Left ventricle myocardium inferior (tissue), 1 donor: ENCODE measurements around the gene MCCC2. TPM values are rescaled to one million over a fixed set of nuclear protein-coding genes. Genes with fewer than 3 reads are reported as not detected.

Experiments
- DNase-seq: peaks from one replicate; pipeline ENCODE4 v3.0.0-alpha.2; 2020
- H3K27ac ChIP-seq: fragments of 200-600 bp; replicated peaks from 2 replicates; pipeline ENCODE4 v1.8.0; 2021
- H3K27me3 ChIP-seq: fragments of 200-600 bp; 2 replicates; pipeline ENCODE4 v1.8.0; 2021; ENCODE audit warnings: low read depth
- H3K36me3 ChIP-seq: fragments of 200-600 bp; 2 replicates; pipeline ENCODE4 v1.8.0; 2021
- H3K4me1 ChIP-seq: fragments of 200-600 bp; 2 replicates; pipeline ENCODE4 v1.8.0; 2021
- H3K4me3 ChIP-seq: fragments of 200-600 bp; 2 replicates; pipeline ENCODE4 v1.8.0; 2021; ENCODE audit warnings: mild to moderate bottlenecking, moderate library complexity
- H3K9me3 ChIP-seq: fragments of 200-600 bp; replicated peaks from 2 replicates; pipeline ENCODE4 v1.8.0; 2021
- CTCF ChIP-seq: fragments of 200-600 bp; IDR thresholded peaks from 2 replicates; pipeline ENCODE4 v1.8.0; 2021; ENCODE audit warnings: antibody characterized with exemption, mild to moderate bottlenecking, borderline replicate concordance
- intact Hi-C: fragments of 100-400 bp; cut with micrococcal nuclease; formaldehyde crosslinking; loops from one replicate; pipeline ENCODE4 v1.11.0; 2022
- total RNA-seq: library from RNA; stranded (reverse); fragmentation: NEBNext Ultra II Directional; extraction: Animal tissue kit (Norgen Biotek cat#: 25700); gene quantifications from one replicate; pipeline ENCODE4 v1.2.1, GENCODE V29; 2021
- donor health status: DM: no; HTN: yes; CAD: no; lungs with severe emphysema.

MCCC2 gene
- total RNA-seq, 1 donor from 2014 or later = 154 TPM

- H3K9me3 ChIP-seq = no peaks in the 10 kb centered on the region
- H3K4me3 ChIP-seq = no peak overlapping the region
- H3K27me3 ChIP-seq = peaks cover 14% of the 10 kb centered on the region
- peaks cover 7% of the 10 kb centered on the region for H3K4me1 ChIP-seq
- H3K27ac ChIP-seq = no peak overlapping the region
- H3K36me3 ChIP-seq = no peaks in the 10 kb centered on the region
- no peak for TF ChIP-seq CTCF
- intact Hi-C loops = no loop called here
- DNase-seq = no peak
These were observed 108.5 kb downstream of the MCCC2 start for GRCh38 chr5:71695595-71695994.

GRCh38 chr5:71697967-71698366, 110.8 kb downstream of the MCCC2 start:
- peaks cover 21% of the 10 kb centered on the region for H3K27me3 ChIP-seq
- peaks cover 7% of the 10 kb centered on the region for H3K4me1 ChIP-seq
- intact Hi-C loops = no loop called here
- no peaks in the 10 kb centered on the region for H3K9me3 ChIP-seq
- no peaks in the 10 kb centered on the region for H3K36me3 ChIP-seq
- DNase-seq = peak; percentile 25
- TF ChIP-seq CTCF = peak; percentile 68
- H3K4me3 ChIP-seq = no peak overlapping the region
- no peak overlapping the region for H3K27ac ChIP-seq

- intact Hi-C loops = no loop called here
- no peaks in the 10 kb centered on the region for H3K9me3 ChIP-seq
- H3K27me3 ChIP-seq = peaks cover 27% of the 10 kb centered on the region
- TF ChIP-seq CTCF = no peak
- no peaks in the 10 kb centered on the region for H3K36me3 ChIP-seq
- peaks cover 7% of the 10 kb centered on the region for H3K4me1 ChIP-seq
- DNase-seq = no peak
- no peak overlapping the region for H3K4me3 ChIP-seq
- H3K27ac ChIP-seq = no peak overlapping the region
These were observed 112.1 kb downstream of the MCCC2 start for GRCh38 chr5:71699233-71699632.

GRCh38 chr5:71699751-71700150, 112.6 kb downstream of the MCCC2 start:
- intact Hi-C loops = no loop called here
- no peak for TF ChIP-seq CTCF
- no peak overlapping the region for H3K27ac ChIP-seq

GRCh38 chr5:71700803-71701202, 113.7 kb downstream of the MCCC2 start:
- H3K9me3 ChIP-seq = no peaks in the 10 kb centered on the region
- DNase-seq = no peak
- TF ChIP-seq CTCF = no peak
- H3K27ac ChIP-seq = no peak overlapping the region
- H3K4me1 ChIP-seq = peaks cover 7% of the 10 kb centered on the region
- H3K27me3 ChIP-seq = peaks cover 36% of the 10 kb centered on the region
- no peaks in the 10 kb centered on the region for H3K36me3 ChIP-seq
- H3K4me3 ChIP-seq = no peak overlapping the region
- intact Hi-C loops = no loop called here

More at GRCh38 chr5:71699751-71700150, 112.6 kb downstream of the MCCC2 start:
- Histone ChIP-seq H3K4me1 (peaks cover 7% of the 10 kb centered on the region), H3K36me3 (no peaks in the 10 kb centered on the region), H3K9me3 (no peaks in the 10 kb centered on the region), H3K4me3 (no peak overlapping the region), H3K27me3 (peaks cover 27% of the 10 kb centered on the region)
- no peak for DNase-seq

- Histone ChIP-seq H3K4me3 (no peak overlapping the region), H3K36me3 (no peaks in the 10 kb centered on the region), H3K27ac (no peak overlapping the region), H3K4me1 (peaks cover 7% of the 10 kb centered on the region), H3K9me3 (no peaks in the 10 kb centered on the region), H3K27me3 (peaks cover 42% of the 10 kb centered on the region)
- intact Hi-C loops = no loop called here
- DNase-seq = no peak
- no peak for TF ChIP-seq CTCF
These were observed 114.3 kb downstream of the MCCC2 start for GRCh38 chr5:71701407-71701806.
